Type B pancreatic cell (in vitro differentiated cells): Measurements from ENCODE around the gene COQ9. TPM values are rescaled to one million over a fixed set of nuclear protein-coding genes. Genes with fewer than 3 reads are reported as not detected.
A peak's percentile ranks its signal among the peaks of the same experiment; 100 is the strongest.
"Not testable (repeated sequence)": the region's sequence is repeated elsewhere in the genome, so short reads cannot be mapped to it uniquely, and the experiment has no call there.

Source experiments
- DNase-seq: peaks from one replicate; pipeline ENCODE4 v3.0.0; 2021; ENCODE audit warnings: mixed read lengths; ENCODE audit not compliant: unreplicated experiment; ENCODE audit errors: extremely low spot score
- H3K27ac Mint-ChIP-seq: 2 replicates; pipeline ENCODE4 v1.8.0; 2021; ENCODE audit warnings: mild to moderate bottlenecking, mixed read lengths
- H3K27me3 Mint-ChIP-seq: 2 replicates; pipeline ENCODE4 v1.8.0; 2021; ENCODE audit warnings: mixed read lengths
- H3K36me3 Mint-ChIP-seq: 2 replicates; pipeline ENCODE4 v1.8.0; 2021; ENCODE audit warnings: mixed read lengths
- H3K4me1 Mint-ChIP-seq: one replicate; pipeline ENCODE4 v1.8.0; 2021; ENCODE audit warnings: mixed read lengths; ENCODE audit not compliant: unreplicated experiment
- H3K4me3 Mint-ChIP-seq: 2 replicates; pipeline ENCODE4 v1.8.0; 2021; ENCODE audit warnings: mild to moderate bottlenecking, mixed read lengths
- H3K9me3 Mint-ChIP-seq: 2 replicates; pipeline ENCODE4 v1.8.0; 2021; ENCODE audit warnings: mixed read lengths
- CTCF ChIP-seq: fragments of 200-600 bp; sonication (generic); conservative IDR thresholded peaks from 2 replicates; pipeline ENCODE4 v1.5.0; 2021; ENCODE audit warnings: antibody characterized with exemption, mild to moderate bottlenecking
- long read RNA-seq: library from polyadenylated mRNA; unstranded; transcript quantifications from one replicate; pipeline ENCODE4 v2.0.0, GENCODE V29; 2020
- total RNA-seq: library from RNA; stranded (reverse); gene quantifications from 2 replicates; pipeline ENCODE4 v1.2.1, GENCODE V29; 2021; ENCODE audit warnings: low replicate concordance

COQ9 gene
- total RNA-seq: 73.1 and 96.0 TPM in 2 replicates
- long read RNA-seq, transcript COQ9-215 (5 exons, 1,027 nt): minor isoform, 8 of 476 reads
- long read RNA-seq, transcript COQ9-201 (9 exons, 1,677 nt): major isoform, 384 of 476 reads
- long read RNA-seq, transcript COQ9-209 (3 exons, 1,827 nt): minor isoform, 5 of 476 reads
- long read RNA-seq, partial matches to known transcripts: 16 of 476 reads
- long read RNA-seq, other reads (novel, unspliced or antisense): 55 of 476 reads

- H3K9me3 Mint-ChIP-seq: no peaks in the 10 kb centered on the region
- H3K4me1 Mint-ChIP-seq: peaks cover 12% of the 10 kb centered on the region
- no peaks in the 10 kb centered on the region for H3K27me3 Mint-ChIP-seq
- peak; percentile 95 for DNase-seq
- no peak for TF ChIP-seq CTCF
- peaks cover 13% of the 10 kb centered on the region for H3K36me3 Mint-ChIP-seq
- H3K4me3 Mint-ChIP-seq: peak within 1 kb of the TSS; percentile 95
- H3K27ac Mint-ChIP-seq: peak within 1 kb of the TSS; percentile 96
These were observed at the start of gene COQ9, which contains the start of gene CIAPIN1 for GRCh38 chr16:57447186-57447962. TSS of gene COQ9 (plus strand) at chr16:57447479. CDS start at chr16:57447506, 27 bp downstream. TSS of gene CIAPIN1 (minus strand) at chr16:57447385. CDS start at chr16:57440928, 6,457 bp downstream.

GRCh38 chr16:57397493-57397892 lies 49.8 kb upstream of the COQ9 start:
- H3K4me3 Mint-ChIP-seq, H3K4me1 Mint-ChIP-seq, H3K9me3 Mint-ChIP-seq, H3K36me3 Mint-ChIP-seq, H3K27me3 Mint-ChIP-seq, H3K27ac Mint-ChIP-seq, DNase-seq: not testable (repeated sequence)

GRCh38 chr16:57401943-57402640 lies 45.2 kb upstream of the COQ9 start:
- Mint-ChIP-seq H3K36me3 (no peaks in the 10 kb centered on the region), H3K4me3 (no peak overlapping the region), H3K27me3 (peaks cover 17% of the 10 kb centered on the region), H3K9me3 (no peaks in the 10 kb centered on the region), H3K4me1 (no peaks in the 10 kb centered on the region), H3K27ac (no peak overlapping the region)
- no peak for TF ChIP-seq CTCF
- no peak for DNase-seq

- DNase-seq: no peak
- no peak within 1 kb of the TSS for H3K4me3 Mint-ChIP-seq
- H3K9me3 Mint-ChIP-seq: no peaks in the 10 kb centered on the region
- peak within 1 kb of the TSS; percentile 27 for H3K27ac Mint-ChIP-seq
- no peak for TF ChIP-seq CTCF
- no peaks in the 10 kb centered on the region for H3K36me3 Mint-ChIP-seq
- no peaks in the 10 kb centered on the region for H3K4me1 Mint-ChIP-seq
- H3K27me3 Mint-ChIP-seq: peaks cover 17% of the 10 kb centered on the region
These were observed 43.1 kb upstream of the COQ9 start, which contains the start of gene CCL17 for GRCh38 chr16:57403965-57404817. TSS of gene CCL17 (plus strand) at chr16:57404767. CDS start at chr16:57413933, 9,166 bp downstream.

- Mint-ChIP-seq H3K36me3 (no peaks in the 10 kb centered on the region), H3K9me3 (no peaks in the 10 kb centered on the region), H3K27me3 (peaks cover 21% of the 10 kb centered on the region), H3K4me1 (no peaks in the 10 kb centered on the region), H3K27ac (peak overlapping the region; percentile 27), H3K4me3 (no peak overlapping the region)
- TF ChIP-seq CTCF: no peak
- DNase-seq: no peak
These were observed 42.2 kb upstream of the COQ9 start for GRCh38 chr16:57405097-57405496.
